ENCODE results near the gene FAM168A.

DNA sequence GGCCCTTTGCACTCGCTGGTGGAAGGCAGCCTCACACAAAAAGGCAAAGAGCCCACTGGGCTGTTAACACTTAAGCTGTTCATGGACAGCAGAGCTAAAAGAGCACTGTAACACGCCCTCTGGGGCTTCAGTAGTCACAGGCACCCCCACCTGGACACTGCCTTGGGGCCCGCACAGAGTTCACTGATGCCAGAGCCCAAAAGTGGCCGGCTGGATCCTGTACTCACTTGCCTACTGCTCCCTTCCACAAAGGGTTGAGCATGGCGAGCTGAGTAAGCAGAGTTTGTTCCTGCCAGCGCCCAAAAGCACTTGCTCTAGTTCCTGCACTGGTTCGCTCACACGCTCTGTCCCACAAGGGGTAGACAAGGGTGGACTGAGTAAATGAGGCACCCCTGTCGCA lies 142.9 kb downstream of the FAM168A start:
- TF ChIP-seq BRCA1 (IDR thresholded peaks at IDR 0.05; ENCODE audit: low read depth, low read length), result no peak
- no peak for TF ChIP-seq POLR2A (IDR thresholded peaks at IDR 0.05; ENCODE audit: low read depth, low read length)
- TF ChIP-seq YY1 (IDR thresholded peaks at IDR 0.05; ENCODE audit: low read depth, low read length), result no peak
- no peak for TF ChIP-seq ZZZ3 (IDR thresholded peaks at IDR 0.05; ENCODE audit: control insufficient read depth, insufficient read length, low read depth)
- no peak for TF ChIP-seq MTA3 (IDR thresholded peaks at IDR 0.05; ENCODE audit: borderline replicate concordance, low read length)
- no peak for TF ChIP-seq MXI1 (IDR thresholded peaks at IDR 0.05; ENCODE audit: low read depth, low read length)
- TF ChIP-seq ATF7 (IDR thresholded peaks at IDR 0.05; ENCODE audit: low read depth), result no peak
- TF ChIP-seq, protein P1, sequence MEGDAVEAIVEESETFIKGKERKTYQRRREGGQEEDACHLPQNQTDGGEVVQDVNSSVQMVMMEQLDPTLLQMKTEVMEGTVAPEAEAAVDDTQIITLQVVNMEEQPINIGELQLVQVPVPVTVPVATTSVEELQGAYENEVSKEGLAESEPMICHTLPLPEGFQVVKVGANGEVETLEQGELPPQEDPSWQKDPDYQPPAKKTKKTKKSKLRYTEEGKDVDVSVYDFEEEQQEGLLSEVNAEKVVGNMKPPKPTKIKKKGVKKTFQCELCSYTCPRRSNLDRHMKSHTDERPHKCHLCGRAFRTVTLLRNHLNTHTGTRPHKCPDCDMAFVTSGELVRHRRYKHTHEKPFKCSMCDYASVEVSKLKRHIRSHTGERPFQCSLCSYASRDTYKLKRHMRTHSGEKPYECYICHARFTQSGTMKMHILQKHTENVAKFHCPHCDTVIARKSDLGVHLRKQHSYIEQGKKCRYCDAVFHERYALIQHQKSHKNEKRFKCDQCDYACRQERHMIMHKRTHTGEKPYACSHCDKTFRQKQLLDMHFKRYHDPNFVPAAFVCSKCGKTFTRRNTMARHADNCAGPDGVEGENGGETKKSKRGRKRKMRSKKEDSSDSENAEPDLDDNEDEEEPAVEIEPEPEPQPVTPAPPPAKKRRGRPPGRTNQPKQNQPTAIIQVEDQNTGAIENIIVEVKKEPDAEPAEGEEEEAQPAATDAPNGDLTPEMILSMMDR (IDR thresholded peaks at IDR 0.05 in 2 of 3, conservative IDR thresholded peaks at IDR 0.05 in 1 of 3; ENCODE audit: control insufficient read depth in 2 of 3, extremely low read depth in 1 of 3, insufficient read depth in 1 of 3, low read depth in 3 of 3, low read length in 3 of 3), result no peak
- no peak for TF ChIP-seq ZBED1 (IDR thresholded peaks at IDR 0.05; ENCODE audit: borderline replicate concordance)
